ENCODE data around the gene KIF1B.

Gene KIF1B

DNA sequence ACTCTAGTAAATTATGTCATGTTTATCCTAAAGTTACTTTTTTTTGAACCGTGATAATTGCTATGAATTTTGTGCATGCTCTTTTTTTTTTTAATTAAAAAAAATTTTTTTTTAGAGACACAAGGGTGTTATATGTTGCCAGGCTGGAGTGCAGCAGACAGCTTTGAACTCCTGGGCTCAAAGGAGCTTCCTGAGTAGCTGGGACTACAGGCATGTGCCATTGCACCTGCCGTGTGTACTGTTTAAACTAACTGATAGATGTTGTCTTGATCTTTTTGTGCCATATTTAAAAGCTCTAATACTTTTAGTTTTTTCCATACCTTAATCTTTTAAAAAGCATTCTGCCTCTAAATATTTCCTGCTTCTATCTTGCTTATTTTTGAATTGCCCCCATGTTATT, 60.7 kb downstream of the KIF1B start:
- TF ChIP-seq ESRRG (CRISPR knock-in tag; IDR thresholded peaks at IDR 0.05) (no peak), ZFP30 (CRISPR knock-in tag; IDR thresholded peaks at IDR 0.05) (no peak), GLIS3 (CRISPR knock-in tag; IDR thresholded peaks at IDR 0.05) (no peak)
- no peak for ATAC-seq

DNA sequence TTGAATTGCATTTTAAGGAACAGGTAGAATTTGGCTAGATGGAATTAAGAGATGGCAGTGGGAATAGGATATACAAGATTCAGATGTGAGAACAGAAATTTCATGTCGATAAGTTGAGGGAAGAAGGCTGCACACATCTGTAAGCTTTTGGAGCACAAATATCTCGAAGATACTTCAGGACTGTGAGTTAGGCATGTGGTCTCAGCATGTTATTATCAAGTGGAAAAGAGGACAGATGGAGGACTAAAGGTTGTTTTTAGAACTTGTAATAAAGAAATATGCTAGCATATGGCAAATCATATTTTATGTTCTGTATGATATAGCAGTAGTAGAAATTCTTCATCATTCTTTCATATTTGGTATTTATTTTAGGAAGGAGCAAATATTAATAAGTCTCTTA, 61.5 kb downstream of the KIF1B start:
- no peak for ATAC-seq

DNA sequence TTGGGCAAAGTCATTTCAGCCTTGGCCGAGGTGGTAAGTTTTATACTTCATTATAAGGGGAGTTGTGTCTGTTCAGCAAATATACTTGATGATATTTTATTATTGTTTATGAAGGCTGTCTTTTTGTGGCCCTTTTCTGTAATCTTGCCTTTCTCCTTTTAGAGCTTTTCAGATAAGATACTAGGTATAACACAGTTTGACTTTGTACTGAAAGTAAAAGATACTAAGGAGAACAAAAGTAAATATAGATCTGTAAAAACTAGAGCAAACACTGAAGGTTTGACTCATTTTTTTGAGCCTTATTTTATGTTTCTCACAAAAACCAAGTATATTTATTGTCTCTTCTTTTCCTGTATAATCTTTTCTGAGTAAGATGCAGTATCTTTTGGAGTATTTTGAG, 61.9 kb downstream of the KIF1B start:
- no peak for ATAC-seq
- TF ChIP-seq SNAI2 (CRISPR knock-in tag; IDR thresholded peaks at IDR 0.05): no peak
- TF ChIP-seq, protein P1, sequence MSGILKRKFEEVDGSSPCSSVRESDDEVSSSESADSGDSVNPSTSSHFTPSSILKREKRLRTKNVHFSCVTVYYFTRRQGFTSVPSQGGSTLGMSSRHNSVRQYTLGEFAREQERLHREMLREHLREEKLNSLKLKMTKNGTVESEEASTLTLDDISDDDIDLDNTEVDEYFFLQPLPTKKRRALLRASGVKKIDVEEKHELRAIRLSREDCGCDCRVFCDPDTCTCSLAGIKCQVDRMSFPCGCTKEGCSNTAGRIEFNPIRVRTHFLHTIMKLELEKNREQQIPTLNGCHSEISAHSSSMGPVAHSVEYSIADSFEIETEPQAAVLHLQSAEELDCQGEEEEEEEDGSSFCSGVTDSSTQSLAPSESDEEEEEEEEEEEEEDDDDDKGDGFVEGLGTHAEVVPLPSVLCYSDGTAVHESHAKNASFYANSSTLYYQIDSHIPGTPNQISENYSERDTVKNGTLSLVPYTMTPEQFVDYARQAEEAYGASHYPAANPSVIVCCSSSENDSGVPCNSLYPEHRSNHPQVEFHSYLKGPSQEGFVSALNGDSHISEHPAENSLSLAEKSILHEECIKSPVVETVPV (CRISPR knock-in tag; IDR thresholded peaks at IDR 0.05): no peak
- TF ChIP-seq GLIS3 (CRISPR knock-in tag; IDR thresholded peaks at IDR 0.05): no peak
- no peak for TF ChIP-seq ZNF565 (CRISPR knock-in tag; conservative IDR thresholded peaks at IDR 0.05; ENCODE audit: low read depth)
- no peak for TF ChIP-seq ZFP3 (CRISPR knock-in tag; IDR thresholded peaks at IDR 0.05)
- no peak for TF ChIP-seq ZFP30 (CRISPR knock-in tag; IDR thresholded peaks at IDR 0.05)
- no peak for TF ChIP-seq TOX (CRISPR knock-in tag; IDR thresholded peaks at IDR 0.05; ENCODE audit: borderline replicate concordance)
- no peak for TF ChIP-seq BACH2 (CRISPR knock-in tag; IDR thresholded peaks at IDR 0.05; ENCODE audit: borderline replicate concordance)
- TF ChIP-seq PATZ1 (CRISPR knock-in tag; IDR thresholded peaks at IDR 0.05; ENCODE audit: borderline replicate concordance): no peak
- TF ChIP-seq ISL1 (CRISPR knock-in tag; IDR thresholded peaks at IDR 0.05): no peak
- no peak for TF ChIP-seq ARNTL (CRISPR knock-in tag; IDR thresholded peaks at IDR 0.05; ENCODE audit: borderline replicate concordance, low read depth)

More for the DNA sequence above, 61.5 kb downstream of the KIF1B start:
- TF ChIP-seq PATZ1 (CRISPR knock-in tag; IDR thresholded peaks at IDR 0.05; ENCODE audit: borderline replicate concordance): no peak
- TF ChIP-seq ZFP30 (CRISPR knock-in tag; IDR thresholded peaks at IDR 0.05): no peak
- TF ChIP-seq RARB (CRISPR knock-in tag; IDR thresholded peaks at IDR 0.05): no peak
- no peak for TF ChIP-seq CREB5 (CRISPR knock-in tag; IDR thresholded peaks at IDR 0.05; ENCODE audit: low read depth)
- TF ChIP-seq, protein P2, sequence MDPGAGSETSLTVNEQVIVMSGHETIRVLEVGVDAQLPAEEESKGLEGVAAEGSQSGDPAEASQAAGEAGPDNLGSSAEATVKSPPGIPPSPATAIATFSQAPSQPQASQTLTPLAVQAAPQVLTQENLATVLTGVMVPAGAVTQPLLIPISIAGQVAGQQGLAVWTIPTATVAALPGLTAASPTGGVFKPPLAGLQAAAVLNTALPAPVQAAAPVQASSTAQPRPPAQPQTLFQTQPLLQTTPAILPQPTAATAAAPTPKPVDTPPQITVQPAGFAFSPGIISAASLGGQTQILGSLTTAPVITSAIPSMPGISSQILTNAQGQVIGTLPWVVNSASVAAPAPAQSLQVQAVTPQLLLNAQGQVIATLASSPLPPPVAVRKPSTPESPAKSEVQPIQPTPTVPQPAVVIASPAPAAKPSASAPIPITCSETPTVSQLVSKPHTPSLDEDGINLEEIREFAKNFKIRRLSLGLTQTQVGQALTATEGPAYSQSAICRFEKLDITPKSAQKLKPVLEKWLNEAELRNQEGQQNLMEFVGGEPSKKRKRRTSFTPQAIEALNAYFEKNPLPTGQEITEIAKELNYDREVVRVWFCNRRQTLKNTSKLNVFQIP (CRISPR knock-in tag; IDR thresholded peaks at IDR 0.05; ENCODE audit: borderline replicate concordance, low read depth): no peak
- no peak for TF ChIP-seq TOX (CRISPR knock-in tag; IDR thresholded peaks at IDR 0.05; ENCODE audit: borderline replicate concordance)
- TF ChIP-seq ZNF70 (CRISPR knock-in tag; IDR thresholded peaks at IDR 0.05): no peak
- TF ChIP-seq PPARA (CRISPR knock-in tag; IDR thresholded peaks at IDR 0.05; ENCODE audit: borderline replicate concordance): no peak
- TF ChIP-seq BACH2 (CRISPR knock-in tag; IDR thresholded peaks at IDR 0.05; ENCODE audit: borderline replicate concordance): no peak
- no peak for TF ChIP-seq ESRRG (CRISPR knock-in tag; IDR thresholded peaks at IDR 0.05)
- TF ChIP-seq, protein P3, sequence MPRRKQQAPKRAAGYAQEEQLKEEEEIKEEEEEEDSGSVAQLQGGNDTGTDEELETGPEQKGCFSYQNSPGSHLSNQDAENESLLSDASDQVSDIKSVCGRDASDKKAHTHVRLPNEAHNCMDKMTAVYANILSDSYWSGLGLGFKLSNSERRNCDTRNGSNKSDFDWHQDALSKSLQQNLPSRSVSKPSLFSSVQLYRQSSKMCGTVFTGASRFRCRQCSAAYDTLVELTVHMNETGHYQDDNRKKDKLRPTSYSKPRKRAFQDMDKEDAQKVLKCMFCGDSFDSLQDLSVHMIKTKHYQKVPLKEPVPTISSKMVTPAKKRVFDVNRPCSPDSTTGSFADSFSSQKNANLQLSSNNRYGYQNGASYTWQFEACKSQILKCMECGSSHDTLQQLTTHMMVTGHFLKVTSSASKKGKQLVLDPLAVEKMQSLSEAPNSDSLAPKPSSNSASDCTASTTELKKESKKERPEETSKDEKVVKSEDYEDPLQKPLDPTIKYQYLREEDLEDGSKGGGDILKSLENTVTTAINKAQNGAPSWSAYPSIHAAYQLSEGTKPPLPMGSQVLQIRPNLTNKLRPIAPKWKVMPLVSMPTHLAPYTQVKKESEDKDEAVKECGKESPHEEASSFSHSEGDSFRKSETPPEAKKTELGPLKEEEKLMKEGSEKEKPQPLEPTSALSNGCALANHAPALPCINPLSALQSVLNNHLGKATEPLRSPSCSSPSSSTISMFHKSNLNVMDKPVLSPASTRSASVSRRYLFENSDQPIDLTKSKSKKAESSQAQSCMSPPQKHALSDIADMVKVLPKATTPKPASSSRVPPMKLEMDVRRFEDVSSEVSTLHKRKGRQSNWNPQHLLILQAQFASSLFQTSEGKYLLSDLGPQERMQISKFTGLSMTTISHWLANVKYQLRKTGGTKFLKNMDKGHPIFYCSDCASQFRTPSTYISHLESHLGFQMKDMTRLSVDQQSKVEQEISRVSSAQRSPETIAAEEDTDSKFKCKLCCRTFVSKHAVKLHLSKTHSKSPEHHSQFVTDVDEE (CRISPR knock-in tag; IDR thresholded peaks at IDR 0.05): no peak
- TF ChIP-seq ZC3H10 (CRISPR knock-in tag; IDR thresholded peaks at IDR 0.05): no peak
- no peak for TF ChIP-seq CSDC2 (CRISPR knock-in tag; IDR thresholded peaks at IDR 0.05)
- TF ChIP-seq ZFP3 (CRISPR knock-in tag; IDR thresholded peaks at IDR 0.05): no peak
- TF ChIP-seq ZNF565 (CRISPR knock-in tag; conservative IDR thresholded peaks at IDR 0.05; ENCODE audit: low read depth): no peak
- TF ChIP-seq TCF4 (CRISPR knock-in tag; IDR thresholded peaks at IDR 0.05; ENCODE audit: borderline replicate concordance): no peak
- TF ChIP-seq ISL1 (CRISPR knock-in tag; IDR thresholded peaks at IDR 0.05): no peak
- no peak for TF ChIP-seq ZNF8 (CRISPR knock-in tag; IDR thresholded peaks at IDR 0.05)

Measured in SK-N-SH treated with all-trans-retinoic acid at 6 μM for 48 hours (cell line).